HepG2 (cell line): Measurements from ENCODE around the gene EDEM3. TPM values are rescaled to one million over a fixed set of nuclear protein-coding genes. Genes with fewer than 3 reads are reported as not detected.
A peak's percentile ranks its signal among the peaks of the same experiment; 100 is the strongest.

Experiments
- ATAC-seq: fragments of 200-7000 bp; cut with Tn5 transposase; 3 replicates; pipeline ENCODE4 v1.9.1; 2020; ENCODE audit warnings: mild to moderate bottlenecking, moderate library complexity
- BruUV-seq: library from RNA; stranded (reverse); fragments of 400-500 nt; replicated peaks from 2 replicates; lab custom pipeline; 2021; lab: Mats Ljungman, UMichigan
- CTCF ChIA-PET: fragments of 300-600 bp; formaldehyde crosslinking; extraction: SDS; loops from one replicate; lab custom pipeline; 2021; ENCODE audit warnings: low total read pairs, inconsistent platforms, low intra/inter-chr PET ratio; lab: Yijun Ruan, JAX
- POLR2A ChIA-PET: fragments of 350-600 bp; sonication (Branson Sonifier 250); formaldehyde crosslinking; loops from one replicate; lab custom pipeline; 2020; ENCODE audit warnings: antibody characterized with exemption, inconsistent platforms; lab: Yijun Ruan, JAX
- DNase-seq: peaks from one replicate; pipeline ENCODE4 v3.0.0-alpha.2; 2015; ENCODE audit warnings: low spot score
- FAIRE-seq: peaks from 3 replicates; lab custom pipeline; 2011; peaks lifted over from hg19 to GRCh38; lab: Jason Lieb, UNC
- H2AFZ ChIP-seq: one replicate; pipeline ENCODE4 v1.6.1; 2011; ENCODE audit warnings: low read length, inconsistent platforms
- H3K27ac ChIP-seq: fragments of 300-600 bp; 3 replicates; pipeline ENCODE4 v1.8.0; 2011; ENCODE audit warnings: mixed run types, mild to moderate bottlenecking, mixed read lengths, low read length, inconsistent platforms; ENCODE audit not compliant: insufficient read depth; ENCODE audit errors: extremely low read length
- H3K27me3 ChIP-seq, 2 experiments: fragments of 200-600 bp in 1 of 2; 2 replicates in 1 of 2; 3 replicates in 1 of 2; pipeline versions ENCODE4 v1.6.0 to v1.8.0; 2011; ENCODE audit warnings: low read length in 2 of 2, mild to moderate bottlenecking in 2 of 2, moderate library complexity in 2 of 2, inconsistent platforms in 1 of 2; ENCODE audit not compliant: insufficient read depth in 2 of 2, control insufficient read depth in 1 of 2
- H3K36me3 ChIP-seq, 2 experiments: fragments of 200-600 bp in 1 of 2; replicated peaks in 1 of 2; 2 replicates in 1 of 2; 3 replicates in 1 of 2; pipeline versions ENCODE4 v1.5.1 to v1.8.0; 2011; ENCODE audit warnings: low read length in 2 of 2, inconsistent platforms in 1 of 2; ENCODE audit not compliant: insufficient read depth in 2 of 2, control insufficient read depth in 1 of 2
- H3K4me1 ChIP-seq: 2 replicates; pipeline ENCODE4 v1.5.1; 2012; ENCODE audit warnings: low read length, inconsistent platforms; ENCODE audit not compliant: insufficient read depth
- H3K4me2 ChIP-seq: 2 replicates; pipeline ENCODE4 v1.6.0; 2011; ENCODE audit warnings: low read depth, low read length, inconsistent platforms
- H3K4me3 ChIP-seq, 3 experiments: fragments of 200-600 bp in 1 of 3; sonication (generic), shearing (Covaris generic) in 1 of 3; replicated peaks in 1 of 3; 2 replicates each; pipeline ENCODE4 v1.5.1; 2011 to 2016; ENCODE audit warnings: low read length in 3 of 3, inconsistent platforms in 2 of 3, low read depth in 2 of 3, mild to moderate bottlenecking in 2 of 3, control low read depth in 1 of 3, mixed read lengths in 1 of 3; ENCODE audit not compliant: insufficient read depth in 1 of 3
- H3K79me2 ChIP-seq: one replicate; pipeline ENCODE4 v1.6.1; 2011; ENCODE audit warnings: low read length, inconsistent platforms; ENCODE audit not compliant: insufficient read depth
- H3K9ac ChIP-seq: 2 replicates; pipeline ENCODE4 v1.6.0; 2011; ENCODE audit warnings: mild to moderate bottlenecking, low read depth, low read length, inconsistent platforms; ENCODE audit not compliant: insufficient read depth
- H3K9me3 ChIP-seq: 2 replicates; pipeline ENCODE4 v1.5.1; 2012; ENCODE audit warnings: mild to moderate bottlenecking, low read length
- H4K20me1 ChIP-seq: 2 replicates; pipeline ENCODE4 v1.6.0; 2011; ENCODE audit warnings: inconsistent platforms, mild to moderate bottlenecking, low read length, moderate library complexity; ENCODE audit not compliant: insufficient read depth
- CBX1 ChIP-seq: IDR thresholded peaks from one replicate; pipeline ENCODE4 v1.6.1; 2016; ENCODE audit warnings: antibody characterized with exemption, low read depth
- HIC2 ChIP-seq: sonication (generic); formaldehyde crosslinking; IDR thresholded peaks from 2 replicates; pipeline ENCODE4 v1.9.0; 2022; ENCODE audit warnings: low read depth, missing genetic modification reagents
- MAFF ChIP-seq: IDR thresholded peaks from 2 replicates; pipeline ENCODE4 v1.6.1; 2011; ENCODE audit warnings: low read depth, low read length, improper control_type of control experiment
- MAFK ChIP-seq, 2 experiments: IDR thresholded peaks in 1 of 2; conservative IDR thresholded peaks in 1 of 2; 2 replicates each; pipeline ENCODE4 v1.6.1; 2011; ENCODE audit warnings: improper control_type of control experiment in 2 of 2, low read length in 2 of 2
- TFDP2 ChIP-seq: sonication (generic); formaldehyde crosslinking; IDR thresholded peaks from 2 replicates; pipeline ENCODE4 v1.4.0; 2020; ENCODE audit warnings: missing genetic modification reagents
- THYN1 ChIP-seq: sonication (generic); formaldehyde crosslinking; IDR thresholded peaks from 2 replicates; pipeline ENCODE4 v1.8.1; 2023; ENCODE audit warnings: low read depth, mild to moderate bottlenecking, moderate library complexity, missing genetic modification reagents, borderline replicate concordance
- ZNF782 ChIP-seq: sonication (generic); formaldehyde crosslinking; IDR thresholded peaks from 2 replicates; pipeline ENCODE4 v1.4.0; 2020; ENCODE audit warnings: missing genetic modification reagents, mild to moderate bottlenecking, borderline replicate concordance
- WGBS: methylation state at CpG from one replicate; pipeline ENCODE4 v1.1.6; 2017; ENCODE audit warnings: low lambda C conversion rate; 5-methylcytosine and 5-hydroxymethylcytosine counted together
- in situ Hi-C: cut with HindIII; loops from 2 replicates; pipeline ENCODE4 v1.10.0; 2017; ENCODE audit warnings: low pct_unique_long_range_greater_than_20kb; ENCODE audit not compliant: extremely low pct_ligation_motif_present
- intact Hi-C: fragments of 100-400 bp; cut with micrococcal nuclease; formaldehyde crosslinking; loops from one replicate; pipeline ENCODE4 v1.10.0; 2022; ENCODE audit not compliant: unreplicated experiment
- polyA plus RNA-seq, 8 experiments: library from polyadenylated mRNA; depleted of rRNA in 3 of 8; stranded (reverse) in 7 of 8; unstranded in 1 of 8; fragments of >200 nt; fragmentation: Illumina TruSeq in 4 of 8; extraction: Trizol in 4 of 8; gene quantifications; 2 replicates each; pipeline versions ENCODE4 v1.2.1 to v1.2.3, GENCODE V29; 2011 to 2016; ENCODE audit warnings: low read depth in 4 of 8, missing spikeins in 1 of 8, mixed read lengths in 1 of 8; ENCODE audit not compliant: insufficient read depth in 1 of 8
- total RNA-seq, 5 experiments: library from RNA; depleted of rRNA; stranded (reverse); fragments of >200 nt; fragmentation: Illumina TruSeq; extraction: Trizol; gene quantifications; 2 replicates each; pipeline ENCODE4 v1.2.3, GENCODE V29; 2016; ENCODE audit warnings: low read depth in 1 of 5

EDEM3 gene
- total and polyA plus RNA-seq, 2 of the 13 experiments (the other 11 are each of a cell fraction or from before 2014, with no cell fraction given), result 13.1 to 18.2 TPM

GRCh38 chr1:184801503-184801902, 46.8 kb upstream of the EDEM3 start:
- Histone ChIP-seq H2AFZ (no peak overlapping the region), H3K27ac (no peak overlapping the region), H3K9ac (no peak overlapping the region), H3K27me3 (no peaks in the 10 kb centered on the region), H3K4me3 (no peak overlapping the region), H3K4me1 (peaks cover 9% of the 10 kb centered on the region), H3K4me2 (no peak overlapping the region), H3K36me3 (no peaks in the 10 kb centered on the region), H3K9me3 (no peaks in the 10 kb centered on the region), H3K79me2 (no peaks in the 10 kb centered on the region), H4K20me1 (no peaks in the 10 kb centered on the region)
- BruUV-seq, result no TSS peak
- POLR2A ChIA-PET, result no interaction called here
- CTCF ChIA-PET, result no interaction called here
- ATAC-seq (no peak), DNase-seq (no peak), FAIRE-seq (no peak)
- intact Hi-C loops, result no loop called here
- in situ Hi-C loops, result loop anchor here (25.0 kb wide), 1 partner anchor 886 kb away; no protein-coding TSS in a partner anchor
- TF ChIP-seq MAFF (peak; percentile 32; the same call in 1 of the 2 replicates), HIC2 (CRISPR knock-in tag) (no peak), MAFK (conservative IDR thresholded peaks at IDR 0.05 in 1 of 2, IDR thresholded peaks at IDR 0.05 in 1 of 2; ENCODE audit: low read length in 2 of 2) (peak; percentile 4 to 36; a peak in 2 of 4 replicates)
- 0% methylated on average over 1 of the region's 1 CpG for WGBS

GRCh38 chr1:184800876-184801275, 46.2 kb upstream of the EDEM3 start:
- Histone ChIP-seq H3K27me3 (no peaks in the 10 kb centered on the region), H4K20me1 (no peaks in the 10 kb centered on the region), H3K4me3 (no peak overlapping the region), H3K9ac (no peak overlapping the region), H3K36me3 (no peaks in the 10 kb centered on the region), H3K79me2 (no peaks in the 10 kb centered on the region), H3K4me2 (no peak overlapping the region), H3K27ac (no peak overlapping the region), H2AFZ (no peak overlapping the region), H3K4me1 (peaks cover 3% of the 10 kb centered on the region; the same call in 1 of the 2 replicates), H3K9me3 (no peaks in the 10 kb centered on the region)
- CTCF ChIA-PET, result no interaction called here
- in situ Hi-C loops, result loop anchor here (25.0 kb wide), 1 partner anchor 886 kb away; no protein-coding TSS in a partner anchor
- FAIRE-seq, result no peak
- no peak for DNase-seq
- no peak for ATAC-seq
- 60% methylated on average over 3 of the region's 3 CpGs for WGBS
- intact Hi-C loops, result no loop called here
- no TSS peak for BruUV-seq
- TF ChIP-seq ZNF782 (CRISPR knock-in tag), result no peak
- TF ChIP-seq THYN1 (CRISPR knock-in tag), result no peak
- TF ChIP-seq TFDP2, result no peak
- TF ChIP-seq CBX1, result no peak
- POLR2A ChIA-PET, result no interaction called here
